Measurements from ENCODE around the gene NCOR1.
"Not testable (repeated sequence)": the region's sequence is repeated elsewhere in the genome, so short reads cannot be mapped to it uniquely, and the experiment has no call there.

NCOR1 gene

DNA sequence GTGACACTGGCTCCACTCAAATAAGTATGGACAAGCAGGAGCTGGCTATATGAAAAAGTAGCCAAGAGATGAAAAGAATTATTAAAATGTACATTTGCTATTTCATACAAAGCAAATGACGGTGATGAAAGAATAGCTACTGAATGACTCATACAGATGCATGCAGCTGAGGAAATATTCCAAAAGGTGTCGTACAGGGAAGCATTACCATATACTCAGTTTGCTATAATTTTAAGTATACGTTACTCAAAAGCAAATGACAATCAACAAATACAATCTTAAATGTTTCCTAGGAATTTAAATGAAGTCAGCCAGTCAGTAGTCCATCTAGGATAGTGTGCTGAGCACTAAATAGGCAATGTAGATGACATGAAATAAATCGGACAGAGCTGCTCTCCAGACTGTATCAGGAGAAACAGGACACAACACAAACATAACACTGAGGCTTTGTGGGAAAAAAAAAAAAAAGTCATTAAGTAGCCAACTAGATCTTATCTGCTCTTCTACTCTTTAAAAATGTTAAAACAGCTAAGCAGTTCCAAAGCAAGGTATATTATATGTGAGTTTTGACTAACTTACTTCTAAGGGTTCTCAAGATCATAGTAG is 65.0 kb downstream of the NCOR1 start:
- no peak for DNase-seq (ENCODE audit: low read depth in 2 of 2)

DNA sequence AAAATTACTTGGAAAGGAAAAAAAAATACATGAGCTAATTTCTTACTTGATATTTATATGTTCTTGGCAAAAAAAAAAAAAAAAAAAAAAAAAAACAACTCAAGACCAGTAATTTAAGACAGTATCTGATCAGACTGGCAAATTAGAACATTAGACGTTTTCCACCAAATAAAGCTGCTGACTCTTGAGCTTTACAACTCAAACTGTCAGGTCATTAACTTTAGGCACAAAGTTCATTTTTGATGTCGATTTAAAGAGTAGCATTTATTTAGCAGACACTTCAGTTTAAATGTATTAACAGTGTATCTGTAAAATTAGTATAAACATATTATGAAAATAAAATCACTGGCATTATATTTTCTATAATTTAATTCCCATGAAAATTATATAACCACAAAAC is 66.7 kb downstream of the NCOR1 start:
- no peak for DNase-seq (ENCODE audit: low read depth in 2 of 2)

DNA sequence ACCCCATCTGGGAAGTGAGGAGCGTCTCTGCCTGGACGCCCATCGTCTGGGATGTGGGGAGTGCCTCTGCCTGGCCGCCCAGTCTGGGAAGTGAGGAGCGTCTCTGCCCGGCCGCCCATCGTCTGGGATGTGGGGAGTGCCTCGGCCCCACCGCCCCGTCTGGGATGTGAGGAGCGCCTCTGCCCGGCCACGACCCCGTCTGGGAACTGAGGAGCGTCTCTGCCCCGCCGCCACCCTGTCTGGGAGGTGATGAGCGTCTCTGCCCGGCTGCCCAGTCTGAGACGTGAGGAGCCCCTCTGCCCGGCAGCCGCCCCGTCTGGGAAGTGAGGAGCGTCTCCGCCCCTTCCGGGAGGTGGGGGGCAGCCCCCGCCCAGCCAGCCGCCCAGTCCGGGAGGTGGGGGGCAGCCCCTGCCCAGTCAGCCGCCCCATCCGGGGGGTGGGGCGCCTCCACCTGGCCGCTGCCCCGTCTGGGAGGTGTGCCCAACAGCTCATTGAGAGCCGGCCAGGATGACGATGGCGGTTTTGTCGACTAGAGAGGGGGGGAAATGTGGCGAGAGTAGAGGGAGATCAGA is 69.9 kb downstream of the NCOR1 start:
- DNase-seq (ENCODE audit: low read depth in 2 of 2) = not testable (repeated sequence)

DNA sequence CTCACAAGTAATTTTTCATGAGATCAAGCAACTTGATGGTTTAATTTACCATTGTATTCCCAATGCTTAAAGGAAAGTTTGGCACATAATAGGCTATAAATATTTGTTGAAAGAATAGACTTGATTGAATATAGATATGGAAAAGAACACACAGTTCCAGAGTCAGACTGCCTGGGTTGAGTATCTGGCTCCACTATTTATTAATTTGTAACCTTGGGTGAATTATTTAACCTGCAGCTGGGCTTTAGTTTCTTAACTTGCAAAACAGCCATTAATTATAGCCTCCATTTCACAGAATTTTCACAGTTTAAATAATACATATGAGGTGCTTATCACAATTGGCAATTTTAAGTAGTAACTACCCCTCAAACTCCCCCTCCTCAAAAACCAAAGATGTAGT is 73.6 kb downstream of the NCOR1 start:
- no peak for DNase-seq (ENCODE audit: low read depth in 2 of 2)

DNA sequence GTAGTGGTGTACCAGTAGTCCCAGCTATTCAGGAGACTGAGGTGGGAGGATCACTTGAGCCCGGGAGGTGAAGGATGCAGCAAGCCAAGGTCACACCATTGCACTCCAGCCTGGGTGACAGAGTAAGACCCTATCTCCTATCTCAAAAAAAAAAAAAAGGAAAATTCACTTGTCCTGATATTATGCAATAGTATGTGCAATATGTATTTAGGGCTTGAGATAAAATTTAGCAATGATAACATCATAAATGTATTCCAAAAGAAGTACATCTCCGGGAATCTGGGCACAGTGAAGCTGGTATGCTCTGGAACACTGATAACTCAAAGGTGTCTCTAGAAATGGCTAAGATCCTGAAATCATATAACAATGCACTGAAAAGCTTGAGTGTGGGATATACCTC is 74.5 kb downstream of the NCOR1 start:
- no peak for DNase-seq (ENCODE audit: low read depth in 2 of 2)

DNA sequence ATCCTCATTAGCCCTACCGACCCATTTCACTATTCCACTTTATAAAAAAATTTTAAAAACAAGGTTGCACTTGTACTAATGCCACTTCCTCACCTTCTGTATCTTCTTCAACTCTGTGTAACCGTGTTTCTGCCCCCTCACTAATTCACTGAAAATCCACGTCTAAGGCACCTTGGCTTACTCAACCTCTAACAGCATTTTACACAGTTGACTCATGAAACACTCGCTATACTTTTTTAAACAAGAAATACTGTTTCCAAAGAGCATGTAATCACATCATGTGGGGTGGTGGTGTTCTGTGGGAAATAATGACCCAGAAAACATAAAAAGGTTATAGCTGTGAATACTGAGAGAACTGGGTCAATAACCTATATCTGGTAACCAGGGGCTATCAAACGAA is 79.9 kb downstream of the NCOR1 start:
- DNase-seq (ENCODE audit: low read depth in 2 of 2) = no peak

DNA sequence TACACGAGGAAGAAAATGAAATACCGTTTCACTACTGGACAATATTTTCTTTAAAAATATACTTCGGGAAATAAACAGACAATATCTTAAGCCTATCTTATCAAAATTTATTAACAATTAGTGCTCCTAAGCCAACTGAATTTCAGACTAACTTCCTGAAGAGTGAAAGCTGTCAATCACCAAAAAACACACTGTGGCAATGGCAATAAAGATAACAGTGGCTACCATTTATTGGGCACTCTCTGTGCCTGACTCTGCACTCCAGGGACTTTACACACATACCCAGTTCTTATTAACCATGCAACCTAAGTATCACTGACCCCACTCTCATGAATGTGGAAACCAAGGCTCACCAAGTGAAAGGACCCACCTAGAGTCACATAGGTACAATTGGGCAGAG is 83.7 kb downstream of the NCOR1 start:
- DNase-seq (ENCODE audit: low read depth in 2 of 2) = no peak

DNA sequence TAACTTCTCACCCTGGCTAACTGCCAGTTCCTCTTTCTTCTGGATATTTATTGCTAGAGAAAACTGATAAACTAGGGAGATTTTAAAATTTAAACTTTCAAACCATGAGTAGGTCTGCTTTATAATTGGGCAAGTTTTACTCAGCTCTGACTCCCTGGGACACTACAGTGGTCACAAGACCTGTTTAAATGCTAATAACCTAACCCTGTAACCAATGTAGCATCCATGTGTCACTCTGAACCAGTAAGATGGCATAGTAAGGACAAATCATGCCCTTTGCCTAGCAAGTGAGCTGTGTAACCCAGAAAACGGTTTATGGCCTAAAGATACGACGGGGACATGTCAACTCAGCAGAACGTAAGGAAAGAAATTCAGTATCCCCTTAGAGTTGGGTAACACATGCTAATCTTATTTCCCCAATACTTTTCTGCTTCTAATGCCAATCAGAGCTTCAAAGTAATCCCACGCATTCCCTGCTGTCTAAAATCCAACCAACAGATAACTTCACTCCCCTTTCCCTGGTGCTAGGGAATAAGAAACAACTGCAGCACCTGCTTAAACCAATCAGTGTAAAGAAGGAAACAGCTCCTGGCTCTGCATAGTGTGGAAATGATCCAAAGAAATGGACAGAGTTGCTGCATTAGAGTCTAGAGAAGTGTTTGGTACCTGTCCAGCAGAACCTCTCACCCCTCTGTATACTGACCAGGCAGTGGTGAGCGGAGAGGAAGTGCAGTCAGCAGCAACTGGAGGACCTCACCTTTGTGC is 85.7 kb downstream of the NCOR1 start:
- no peak for DNase-seq (ENCODE audit: low read depth in 2 of 2)

DNA sequence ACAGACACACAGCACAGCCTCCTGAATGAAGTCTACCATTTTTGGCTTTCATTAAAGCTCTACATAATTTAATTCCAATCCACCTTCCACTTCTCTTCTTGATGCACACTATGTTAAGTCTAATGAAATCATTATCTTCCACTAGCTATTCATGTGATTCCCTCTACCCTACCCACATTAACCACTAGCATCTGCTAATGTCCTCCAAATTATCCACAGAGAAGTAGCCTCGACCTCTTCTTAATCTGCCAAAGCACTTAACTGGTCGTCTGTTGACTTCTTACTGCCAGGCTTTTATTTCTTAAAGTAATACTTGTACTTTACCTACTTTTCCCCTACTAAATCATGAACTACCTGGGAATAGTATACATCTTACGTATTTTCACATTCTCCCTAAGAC is 91.8 kb downstream of the NCOR1 start:
- DNase-seq (ENCODE audit: low read depth in 2 of 2) = no peak

DNA sequence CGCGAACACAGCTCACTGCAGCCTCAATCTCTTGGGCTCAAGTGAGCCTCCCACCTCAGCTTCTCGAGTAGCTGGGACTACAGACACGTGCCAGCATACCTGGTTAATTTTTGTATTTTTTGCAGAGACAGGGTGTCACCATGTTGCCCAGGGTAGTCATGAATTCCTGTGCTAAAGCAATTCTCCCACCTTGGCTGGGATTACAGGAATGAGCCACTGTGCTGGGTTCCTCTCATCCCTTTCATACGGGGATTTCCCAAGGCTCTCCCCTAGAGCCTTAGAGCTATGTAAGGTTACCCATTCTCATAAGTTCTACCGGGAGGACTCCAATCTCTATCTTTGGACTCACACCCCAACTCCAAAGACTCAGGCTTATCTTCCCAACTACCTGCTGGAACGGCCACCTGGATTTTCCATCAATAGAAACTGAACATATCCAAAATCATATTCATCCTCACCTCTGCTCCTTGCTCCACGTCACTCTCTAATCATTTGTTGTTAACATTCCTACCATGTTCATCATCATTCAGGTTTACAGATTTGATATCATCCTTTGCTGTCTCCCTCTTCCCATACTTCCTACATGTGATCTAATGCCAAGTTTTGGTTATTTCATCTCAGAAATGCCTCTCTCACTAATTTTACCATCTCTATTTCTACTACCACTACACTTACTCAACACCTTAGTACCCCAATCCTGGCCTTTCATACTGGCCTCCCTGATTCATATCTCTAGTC is 92.5 kb downstream of the NCOR1 start:
- DNase-seq (ENCODE audit: low read depth in 2 of 2) = no peak

DNA sequence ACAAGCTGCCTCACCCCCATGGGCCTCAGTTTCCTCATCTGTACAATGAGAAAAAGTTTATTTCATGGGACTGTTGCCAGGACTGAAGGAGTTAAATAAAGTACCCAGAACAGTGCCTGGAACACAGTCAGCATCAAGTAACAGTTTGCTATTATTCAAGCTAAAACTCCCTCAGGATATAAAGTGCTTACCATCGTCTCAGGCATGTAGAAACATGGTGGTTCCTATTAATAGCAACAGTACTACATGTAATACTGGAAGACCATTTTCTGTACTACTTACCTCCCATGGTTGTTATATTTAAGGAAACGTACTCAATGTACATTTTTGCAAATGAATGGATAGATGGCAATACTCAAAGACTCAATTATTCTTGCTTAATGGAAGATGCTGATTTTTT is 93.4 kb downstream of the NCOR1 start:
- no peak for DNase-seq (ENCODE audit: low read depth in 2 of 2)

DNA sequence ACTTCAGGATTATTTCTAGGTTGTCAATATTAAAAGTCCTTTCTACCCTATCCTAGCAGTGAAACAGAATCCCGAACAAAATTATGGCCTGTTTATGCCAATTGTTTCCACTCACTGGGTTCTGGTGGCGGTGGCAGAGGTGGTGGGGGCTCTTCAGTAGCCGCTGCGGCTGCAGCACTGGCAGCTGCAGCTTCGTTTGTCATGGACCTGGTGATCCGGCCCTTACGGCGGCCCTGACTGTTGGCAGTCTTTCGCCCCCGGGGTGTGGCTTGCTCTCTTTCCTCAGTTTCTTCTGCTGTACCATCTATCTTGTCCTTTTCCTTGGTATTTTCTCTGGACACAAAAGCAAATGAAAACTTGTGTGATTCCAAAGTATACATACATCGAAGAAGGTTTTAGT is 94.4 kb downstream of the NCOR1 start:
- no peak for DNase-seq (ENCODE audit: low read depth in 2 of 2)

DNA sequence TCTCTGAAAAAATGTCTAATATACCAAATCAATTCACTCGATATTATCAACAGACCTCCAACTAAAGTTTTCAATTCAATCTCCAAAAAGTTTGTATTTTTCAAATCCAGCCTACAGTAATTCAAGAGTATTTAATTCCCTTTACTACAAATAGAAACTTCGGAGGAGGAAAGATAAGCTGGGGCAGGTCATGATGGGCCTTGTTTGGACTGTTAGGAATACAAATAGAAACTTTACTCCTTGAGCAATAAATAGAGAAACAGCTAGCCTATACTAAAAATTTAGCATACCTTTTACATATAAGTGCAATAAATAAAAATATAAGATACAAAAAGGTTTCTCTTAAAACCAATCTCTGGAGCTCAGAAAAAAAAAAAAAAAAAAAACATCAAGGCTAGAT is 98.2 kb downstream of the NCOR1 start:
- no peak for DNase-seq (ENCODE audit: low read depth in 2 of 2)

DNA sequence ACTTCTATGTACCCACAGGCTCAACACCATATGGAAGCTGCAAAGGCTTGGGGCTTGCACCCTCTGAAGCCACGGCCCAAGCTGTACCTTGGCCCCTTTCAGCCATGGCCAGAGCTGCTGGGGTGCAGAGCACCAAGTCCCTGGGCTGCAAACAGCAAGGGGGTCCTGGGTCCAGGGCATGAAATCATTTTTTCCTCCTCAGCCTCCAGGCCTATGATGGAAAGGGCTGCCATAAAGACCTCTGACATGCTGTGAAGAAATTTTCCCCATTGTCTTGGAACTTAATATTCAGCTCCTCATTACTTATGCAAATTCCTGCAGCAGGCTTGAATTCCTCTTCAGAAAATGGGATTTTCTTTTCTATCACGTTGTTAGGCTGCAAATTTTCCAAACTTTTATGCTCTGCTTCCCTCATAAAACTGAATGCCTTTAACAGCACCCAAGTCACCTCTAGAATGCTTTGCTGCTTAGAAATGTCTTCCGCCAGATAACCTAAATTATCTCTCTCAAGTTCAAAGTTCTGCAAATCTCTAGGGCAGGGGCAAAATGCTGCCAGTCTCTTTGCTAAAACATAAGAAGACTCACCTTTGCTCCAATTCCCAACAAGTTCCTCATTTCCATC is 100.1 kb downstream of the NCOR1 start:
- DNase-seq (ENCODE audit: low read depth in 2 of 2) = not testable (repeated sequence)

DNA sequence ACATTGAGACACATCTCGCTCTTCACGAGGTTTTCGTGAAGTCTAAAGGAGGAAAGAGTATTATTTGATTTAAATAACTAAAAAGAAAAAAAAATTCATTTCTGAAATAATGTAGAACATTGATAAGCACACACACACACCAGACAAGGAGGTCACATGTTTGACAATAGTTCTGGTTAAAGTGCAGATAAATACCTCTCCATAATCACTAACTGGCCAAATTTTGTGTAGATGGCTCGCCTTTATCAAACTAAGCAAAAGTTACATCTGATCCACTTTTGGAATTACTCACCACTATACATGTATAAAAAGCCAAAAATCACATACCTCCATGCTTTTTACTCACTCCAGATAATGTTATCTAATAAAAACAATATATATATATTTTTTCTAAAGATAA is 106.5 kb downstream of the NCOR1 start:
- no peak for DNase-seq (ENCODE audit: low read depth in 2 of 2)

DNA sequence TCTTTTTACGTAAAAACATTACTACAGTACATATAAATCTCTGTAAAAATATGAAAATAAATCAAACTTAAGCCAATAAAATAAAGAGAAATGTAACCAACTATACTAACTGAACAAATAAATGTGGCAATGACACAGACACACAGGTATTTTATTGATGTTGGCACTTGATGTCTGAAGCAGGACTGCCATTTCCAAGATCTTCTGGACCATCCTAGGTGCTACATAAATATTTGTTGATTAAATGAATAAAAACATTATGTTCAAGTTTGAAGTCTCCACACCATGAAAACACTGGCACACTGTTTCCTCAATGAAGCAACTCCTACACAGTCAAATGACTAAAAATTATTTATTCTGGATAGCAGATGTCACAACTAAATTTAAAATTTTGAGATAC is 106.9 kb downstream of the NCOR1 start:
- no peak for DNase-seq (ENCODE audit: low read depth in 2 of 2)

DNA sequence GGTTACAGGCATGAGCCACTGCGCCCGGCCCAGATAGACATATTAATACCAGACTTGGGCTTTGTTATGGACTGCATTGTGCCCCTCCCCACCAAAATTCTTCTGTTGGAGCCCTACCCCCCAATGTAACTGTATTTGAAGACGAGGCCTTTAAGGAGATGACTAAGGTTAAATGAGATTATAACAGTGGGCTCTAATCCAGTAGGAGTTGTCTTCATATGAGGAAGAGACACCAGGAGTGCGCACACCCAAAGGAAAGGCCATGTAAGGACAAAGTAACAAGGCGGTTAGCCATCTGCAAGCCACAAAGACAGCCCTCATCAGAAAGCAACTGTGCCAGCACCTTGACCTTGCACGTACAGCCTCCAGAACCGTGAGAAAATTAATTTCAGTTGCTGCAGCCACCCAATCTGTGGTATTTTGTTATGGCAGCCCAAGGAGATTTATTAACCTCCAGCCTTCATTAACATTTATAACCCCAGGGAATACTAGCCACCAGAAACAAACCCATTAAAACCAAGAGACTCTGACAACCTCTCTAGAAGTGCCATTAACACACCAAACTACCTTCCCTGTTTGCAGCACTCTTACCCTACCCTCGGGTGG is 108.1 kb downstream of the NCOR1 start:
- no peak for DNase-seq (ENCODE audit: low read depth in 2 of 2)

DNA sequence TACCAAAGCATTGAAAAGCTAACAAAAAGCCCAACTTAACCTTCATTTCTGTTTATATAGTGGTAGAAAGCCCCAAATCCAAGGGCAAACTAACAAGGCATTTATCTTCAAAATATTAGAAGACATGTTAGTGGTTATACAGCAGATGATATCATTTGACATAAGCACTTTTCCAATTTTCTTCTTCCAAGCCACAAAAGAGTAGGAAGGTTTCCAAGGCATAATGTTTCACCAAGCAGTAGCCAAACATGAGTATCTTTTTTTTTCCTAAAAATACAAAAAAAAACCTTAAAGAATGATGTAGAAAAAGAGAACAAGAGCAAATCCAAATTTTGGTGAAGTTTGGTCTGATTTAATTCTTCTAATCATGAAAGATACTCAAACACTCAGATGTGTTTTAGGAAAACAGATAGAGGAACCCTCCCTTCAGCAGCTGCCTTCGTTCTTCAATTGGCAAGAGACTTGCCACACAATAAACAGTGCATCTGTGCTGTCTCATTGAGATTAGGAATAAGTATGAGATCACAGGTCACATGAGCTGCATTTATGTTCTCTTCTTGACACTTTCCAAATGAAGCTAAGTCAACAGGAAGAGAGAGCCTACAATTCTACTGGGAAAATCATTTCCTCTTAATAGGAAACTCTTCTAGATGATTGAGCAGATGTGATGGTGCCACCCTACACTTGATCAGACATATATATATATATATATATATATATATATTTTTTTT is 109.0 kb downstream of the NCOR1 start:
- DNase-seq (ENCODE audit: low read depth in 2 of 2) = no peak

DNA sequence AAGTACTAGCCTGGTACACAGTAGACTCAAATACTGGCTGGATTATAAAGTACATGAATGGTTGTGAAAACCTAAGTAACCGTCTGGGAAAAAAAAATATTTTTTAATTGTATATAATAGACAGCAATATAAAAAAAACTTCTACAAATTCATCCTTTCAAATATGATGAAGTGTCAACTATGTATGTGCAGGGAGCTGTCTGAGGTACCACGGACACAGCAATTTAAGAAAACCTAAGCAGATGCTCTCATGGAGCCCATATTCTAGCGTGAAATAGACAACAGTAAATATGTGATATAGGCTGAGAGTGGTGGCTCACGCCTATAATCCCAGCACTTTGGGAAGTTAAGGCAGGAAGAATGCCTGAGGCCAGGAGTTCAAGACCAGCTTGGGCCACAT is 111.1 kb downstream of the NCOR1 start:
- no peak for DNase-seq (ENCODE audit: low read depth in 2 of 2)

DNA sequence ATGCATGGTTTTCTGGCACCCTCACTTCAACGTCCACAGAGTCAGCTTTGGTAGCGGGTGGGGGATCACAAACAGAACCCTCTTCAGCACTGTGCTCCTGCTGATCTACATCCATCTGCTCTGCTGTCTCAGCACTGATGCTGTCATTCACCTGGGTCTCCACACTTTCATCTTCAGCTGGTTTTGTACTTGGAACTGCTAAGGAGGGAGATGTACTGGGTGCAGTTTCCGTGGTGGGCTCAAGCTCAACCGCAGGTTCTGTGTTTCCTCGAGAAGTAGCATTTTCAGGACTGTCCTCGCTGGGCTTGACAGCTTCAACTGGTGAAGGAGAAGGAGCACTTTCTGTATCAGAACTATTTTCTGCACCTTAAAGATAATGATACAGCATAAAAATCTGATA is 113.9 kb downstream of the NCOR1 start:
- DNase-seq (ENCODE audit: low read depth in 2 of 2) = no peak

DNA sequence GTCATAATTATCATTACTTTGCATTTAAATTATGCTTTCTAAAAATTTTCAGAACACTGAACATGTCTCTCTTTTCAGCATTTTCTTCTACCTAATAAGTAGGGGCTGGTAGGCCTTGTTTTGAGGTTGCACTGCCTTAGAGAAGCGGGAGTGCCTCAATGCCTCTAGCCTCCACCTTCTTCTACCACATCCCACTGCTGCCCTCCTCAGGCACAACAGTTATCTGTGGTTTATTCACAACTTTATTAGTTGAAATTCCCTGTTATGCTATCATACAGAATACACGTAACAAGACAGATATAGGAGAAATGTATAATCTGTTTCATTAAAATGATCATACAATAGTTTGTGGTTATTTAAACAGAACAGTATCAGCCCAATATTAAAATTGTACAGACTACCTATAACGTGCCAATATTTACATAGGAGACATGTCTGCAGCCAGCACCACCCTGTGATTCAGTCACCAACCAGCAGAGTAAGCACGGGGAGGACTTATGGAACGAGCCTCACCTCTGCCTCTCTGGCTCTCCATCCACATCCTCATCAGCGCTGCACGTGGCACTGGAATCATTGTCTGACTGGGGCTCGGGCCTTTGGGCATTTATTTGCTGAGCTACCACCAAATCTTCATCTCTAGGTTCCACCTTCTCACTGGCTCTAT is 114.5 kb downstream of the NCOR1 start:
- no peak for DNase-seq (ENCODE audit: low read depth in 2 of 2)

Data from stimulated activated CD8-positive, alpha-beta memory T cell treated with anti-CD3 and anti-CD28 coated beads, Interleukin-7, amount 100 ng/mL, for 4 hours (primary cell).